HG02970 (cell line): Measurements from ENCODE around the gene CUEDC1.
"Not testable (repeated sequence)": the region's sequence is repeated elsewhere in the genome, so short reads cannot be mapped to it uniquely, and the experiment has no call there.

ENCODE experiments used
- ATAC-seq: cut with Tn5 transposase; IDR thresholded peaks from one replicate; pipeline ENCODE4 v1.9.1; 2021; ENCODE audit warnings: mild to moderate bottlenecking, moderate library complexity, moderate number of reproducible peaks; ENCODE audit not compliant: unreplicated experiment, low FRiP score

CUEDC1 gene

GRCh38 chr17:57849163-57849873 lies 105.9 kb downstream of the CUEDC1 start:
- ATAC-seq = no peak

GRCh38 chr17:57846056-57846945 lies 108.9 kb downstream of the CUEDC1 start:
- not testable (repeated sequence) for ATAC-seq

- ATAC-seq = no peak
Observed at GRCh38 chr17:57842280-57842679, 112.9 kb downstream of the CUEDC1 start.

GRCh38 chr17:57839571-57839923 lies 115.7 kb downstream of the CUEDC1 start:
- ATAC-seq = no peak

GRCh38 chr17:57838857-57839570 lies 116.2 kb downstream of the CUEDC1 start:
- no peak for ATAC-seq

GRCh38 chr17:57838453-57838852 lies 116.8 kb downstream of the CUEDC1 start:
- ATAC-seq = no peak

- no peak for ATAC-seq
Observed at GRCh38 chr17:57835333-57835900, 119.8 kb downstream of the CUEDC1 start.

- ATAC-seq = no peak
Observed at GRCh38 chr17:57834146-57834741, 121.0 kb downstream of the CUEDC1 start.

- no peak for ATAC-seq
Observed at GRCh38 chr17:57833179-57833939, 121.9 kb downstream of the CUEDC1 start.

- no peak for ATAC-seq
Observed at GRCh38 chr17:57832314-57833178, 122.7 kb downstream of the CUEDC1 start.

GRCh38 chr17:57830880-57831279 lies 124.3 kb downstream of the CUEDC1 start:
- ATAC-seq = no peak

- no peak for ATAC-seq
Observed at GRCh38 chr17:57823469-57824401, 131.5 kb downstream of the CUEDC1 start.

- no peak for ATAC-seq
Observed at GRCh38 chr17:57819867-57820266, 135.3 kb downstream of the CUEDC1 start.

GRCh38 chr17:57819285-57819684 lies 135.9 kb downstream of the CUEDC1 start:
- no peak for ATAC-seq

- no peak for ATAC-seq
Observed at GRCh38 chr17:57818066-57818465, 137.1 kb downstream of the CUEDC1 start.

GRCh38 chr17:57817299-57817698 lies 137.9 kb downstream of the CUEDC1 start:
- ATAC-seq = no peak

- ATAC-seq = no peak
Observed at GRCh38 chr17:57814421-57814820, 140.8 kb downstream of the CUEDC1 start.
